GM19395 (cell line): ENCODE measurements around the gene HDAC4.

Experiments used
- ATAC-seq: cut with Tn5 transposase; IDR thresholded peaks from one replicate; pipeline ENCODE4 v1.9.1; 2021; ENCODE audit warnings: mild to moderate bottlenecking, moderate library complexity; ENCODE audit not compliant: unreplicated experiment

Gene HDAC4

DNA sequence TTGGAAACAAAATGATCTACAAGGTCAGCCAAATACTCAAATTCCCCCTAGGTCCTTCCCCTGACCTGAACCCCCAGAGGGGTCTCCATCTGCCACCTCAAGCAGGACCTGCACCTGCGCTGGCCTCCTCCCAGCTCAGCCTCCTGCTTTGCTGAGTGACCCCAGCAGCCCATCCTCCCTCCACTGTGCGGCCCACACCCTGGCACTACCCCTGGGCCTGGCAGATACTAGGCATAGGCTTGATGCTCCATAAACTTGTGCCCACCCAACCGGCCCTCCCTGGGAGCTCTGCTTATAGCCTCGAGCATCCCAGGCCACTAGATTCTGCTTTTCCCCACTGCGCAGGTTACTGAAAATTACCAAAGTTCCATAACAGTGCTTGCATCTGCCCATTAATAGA, 156.2 kb downstream of the HDAC4 start:
- no peak for ATAC-seq

DNA sequence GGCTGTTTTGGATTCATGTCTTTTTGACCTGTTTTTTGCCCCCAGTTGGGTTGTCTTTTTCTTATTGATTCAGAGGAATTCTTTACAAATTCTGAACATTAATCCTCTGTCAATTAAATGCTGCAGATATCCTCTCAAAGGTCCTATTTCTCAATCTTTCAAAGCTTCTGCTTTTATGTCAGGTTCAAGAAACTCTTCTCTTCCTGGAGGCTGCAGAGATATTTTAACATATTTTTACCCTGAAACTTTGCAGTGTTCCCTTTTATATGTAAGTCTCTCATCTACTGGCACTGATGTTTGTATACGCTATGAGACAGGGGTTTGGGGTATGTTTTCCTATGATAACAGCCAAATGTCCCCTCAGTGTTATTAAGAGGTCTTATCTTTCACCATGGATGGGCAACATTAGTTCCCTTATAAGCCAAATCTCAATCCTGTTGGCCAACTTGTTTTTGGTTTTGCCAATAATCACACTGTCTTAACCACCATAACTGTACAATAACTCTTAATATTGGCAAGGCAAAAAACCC, 159.3 kb downstream of the HDAC4 start:
- no peak for ATAC-seq

DNA sequence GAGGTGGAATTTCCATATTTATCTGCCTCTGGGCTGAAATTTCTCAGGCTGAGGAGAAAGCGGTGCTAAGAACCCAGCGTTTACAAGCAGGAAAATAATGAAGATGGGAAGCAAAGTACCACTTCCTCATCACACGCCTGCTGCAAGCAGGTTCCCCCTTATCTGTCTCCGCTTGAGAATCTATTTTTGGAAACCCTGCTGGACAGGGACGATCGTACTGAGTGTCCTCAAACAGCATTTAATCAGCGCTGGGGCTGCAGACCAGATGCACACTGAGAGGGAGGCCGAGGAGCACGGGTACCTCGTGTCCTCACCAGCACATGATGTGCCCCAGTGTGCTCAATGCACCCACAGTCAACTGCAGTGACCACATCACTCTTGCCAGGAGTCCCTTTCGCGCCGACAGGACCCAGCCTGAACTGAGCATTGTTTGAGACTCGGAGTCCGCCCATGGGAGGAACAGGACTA, 160.4 kb downstream of the HDAC4 start:
- no peak for ATAC-seq

DNA sequence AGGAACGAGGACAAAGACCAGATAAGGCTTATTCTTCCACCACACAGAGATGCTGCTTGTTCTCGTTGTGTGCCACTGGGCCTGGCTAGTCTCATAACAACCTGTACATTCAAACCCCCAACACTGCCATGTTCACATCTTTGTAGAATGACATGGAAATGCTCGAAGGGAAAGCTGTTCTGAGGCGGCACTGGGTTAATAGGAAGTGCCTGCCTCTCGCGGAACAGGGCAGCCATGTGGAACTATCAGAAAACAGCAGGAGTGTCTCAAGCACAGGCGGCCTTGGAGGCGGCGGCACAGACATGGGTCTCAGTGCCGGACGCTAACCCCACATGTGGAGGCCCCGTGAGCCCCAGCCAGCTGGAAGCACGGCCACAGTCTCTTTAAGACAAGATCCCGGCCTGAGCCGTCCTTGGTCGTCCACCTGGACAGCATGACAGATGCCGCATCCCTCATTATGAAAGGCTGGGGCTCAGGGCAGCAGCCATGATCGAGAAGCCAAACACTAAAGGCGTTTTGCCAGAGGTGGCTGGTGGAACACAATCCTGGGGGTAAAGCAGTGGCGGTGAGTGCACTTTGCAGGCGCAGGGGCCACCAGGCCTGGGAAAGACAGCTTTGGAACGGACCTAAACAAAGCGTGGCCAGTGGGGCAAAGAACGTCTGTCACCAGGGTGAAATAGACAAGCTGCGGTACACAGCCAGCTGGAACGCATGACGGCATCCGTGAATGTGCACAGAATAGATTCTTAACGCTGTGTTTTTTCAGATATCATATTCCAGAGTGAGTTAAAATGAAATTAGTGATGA, 161.0 kb downstream of the HDAC4 start:
- ATAC-seq, result no peak

DNA sequence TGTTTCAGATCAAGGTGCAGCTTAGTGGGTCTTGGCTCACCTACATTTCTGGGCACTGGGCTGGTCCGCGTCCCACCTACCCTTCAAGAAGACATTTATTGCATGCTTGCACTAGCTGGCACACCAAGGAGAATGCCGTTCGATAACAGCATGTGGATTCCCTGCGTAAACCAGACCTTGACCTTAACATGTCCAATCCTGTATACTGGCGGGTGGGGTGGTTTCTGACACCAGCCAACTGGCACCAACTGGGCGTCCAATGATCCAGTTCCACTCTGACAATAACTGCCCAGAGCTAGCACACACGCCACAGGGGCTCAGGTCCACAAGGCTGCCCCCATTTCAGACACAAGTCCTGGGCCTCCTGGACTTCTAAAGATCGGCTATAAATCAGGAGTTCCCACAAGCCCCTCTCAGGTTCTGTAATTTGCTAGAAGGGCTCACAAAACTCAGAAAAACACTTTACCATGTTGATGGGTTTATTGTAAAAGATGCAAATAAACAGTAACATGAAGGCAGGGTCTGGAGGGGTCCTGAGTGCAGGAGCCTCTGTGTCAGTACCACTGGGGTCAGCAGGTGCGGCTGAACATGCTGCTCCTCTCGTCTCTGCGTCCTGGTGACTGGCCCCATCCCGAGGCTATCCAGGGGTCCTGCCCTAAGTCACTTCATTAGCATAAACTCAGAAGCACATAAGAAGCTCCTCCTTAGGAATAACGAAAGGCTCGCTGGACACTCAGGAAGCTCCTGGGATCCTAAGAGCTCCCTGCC, 161.8 kb downstream of the HDAC4 start:
- ATAC-seq, result no peak

DNA sequence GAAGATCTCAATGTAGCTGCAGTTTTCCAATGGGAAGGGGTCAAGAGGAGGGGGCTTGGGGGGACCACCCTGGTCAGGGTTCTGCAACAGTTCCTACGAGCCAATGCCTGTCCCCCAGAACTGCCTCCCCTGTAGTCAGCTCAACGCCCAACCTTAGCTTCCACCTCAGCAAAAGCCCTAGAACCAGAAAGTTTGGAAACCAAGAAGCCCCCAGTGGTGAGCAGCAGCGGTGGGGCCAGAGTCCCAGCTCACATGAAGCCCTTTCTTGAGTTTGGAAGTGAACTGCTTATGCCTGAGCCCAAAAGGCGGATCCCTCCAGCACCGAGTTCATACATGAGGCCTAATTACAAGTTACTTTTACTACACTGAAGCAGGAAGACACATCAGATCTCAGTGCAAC, 162.4 kb downstream of the HDAC4 start:
- ATAC-seq, result no peak

DNA sequence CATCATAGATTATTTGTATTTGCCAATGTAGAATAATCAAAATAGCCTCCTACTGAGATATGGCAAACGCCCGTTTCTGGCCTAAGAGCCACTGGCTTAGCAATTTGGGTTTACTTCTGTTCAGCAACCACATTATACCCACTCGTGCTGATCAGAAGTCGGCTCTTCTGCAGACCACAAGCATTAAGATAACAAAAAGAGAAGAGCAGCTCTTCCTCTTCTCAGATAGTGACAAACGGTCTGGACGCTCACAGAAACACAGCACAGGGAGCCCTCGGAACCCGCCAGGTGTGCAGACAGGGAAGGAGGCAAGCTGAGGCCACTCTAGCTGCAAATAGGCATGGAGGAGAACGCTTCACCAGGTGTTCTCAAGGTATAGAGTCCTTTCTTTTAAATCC, 164.0 kb downstream of the HDAC4 start:
- ATAC-seq, result no peak

DNA sequence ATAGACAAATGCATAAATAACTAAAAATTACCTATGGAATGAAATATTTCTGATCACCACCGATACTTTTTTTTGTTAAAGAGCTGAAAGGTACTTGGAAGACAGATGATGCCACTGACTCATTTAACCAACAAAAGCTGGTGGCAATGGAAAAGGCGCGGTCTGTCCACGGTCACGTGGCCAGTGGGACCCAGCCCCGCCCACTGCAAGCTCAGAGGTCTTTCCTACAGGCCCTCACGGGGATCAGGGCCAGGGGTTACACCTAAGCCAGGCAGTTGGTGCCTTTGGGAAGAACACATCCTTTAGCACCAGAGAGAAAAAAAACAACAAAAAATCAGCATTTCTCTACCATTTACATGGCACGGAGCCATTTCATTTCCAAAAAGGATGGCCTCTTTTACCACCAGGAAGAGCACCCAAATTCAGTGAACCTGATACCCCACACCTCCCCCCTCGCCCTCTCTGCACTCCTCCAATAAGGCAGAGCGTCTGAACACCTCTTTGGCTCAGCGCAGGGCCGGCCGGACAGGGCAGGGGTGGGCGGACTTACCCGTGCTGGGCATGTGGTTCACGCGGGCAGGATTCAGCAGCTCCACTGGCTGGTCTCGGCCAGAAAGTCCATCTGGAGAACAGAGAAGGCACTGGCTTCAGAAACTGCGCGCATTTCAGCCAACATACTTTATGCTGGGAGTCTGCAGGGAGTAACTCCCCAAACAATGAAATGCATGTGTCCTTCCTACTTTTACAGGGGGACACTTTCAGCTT, 164.6 kb downstream of the HDAC4 start:
- no peak for ATAC-seq

DNA sequence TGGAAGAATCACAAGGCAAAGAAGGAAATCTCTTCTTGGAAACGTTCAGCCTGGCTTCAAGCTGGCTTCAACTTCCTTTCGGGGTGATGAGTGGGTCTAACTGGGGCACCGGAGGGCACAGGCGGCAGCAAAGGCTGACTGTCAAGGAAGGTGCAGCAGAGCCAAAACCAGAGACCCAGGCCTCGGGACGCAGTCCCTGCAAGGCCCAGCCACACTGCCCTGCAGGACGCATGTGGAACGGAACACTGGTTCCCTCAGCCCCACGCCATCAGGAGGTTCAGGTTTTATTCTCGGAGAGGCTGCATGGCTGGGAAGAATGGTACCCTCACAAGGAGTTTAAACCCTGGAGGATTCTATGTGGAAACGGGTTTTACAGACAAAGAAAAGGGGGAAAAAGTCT, 165.5 kb downstream of the HDAC4 start:
- ATAC-seq, result no peak

DNA sequence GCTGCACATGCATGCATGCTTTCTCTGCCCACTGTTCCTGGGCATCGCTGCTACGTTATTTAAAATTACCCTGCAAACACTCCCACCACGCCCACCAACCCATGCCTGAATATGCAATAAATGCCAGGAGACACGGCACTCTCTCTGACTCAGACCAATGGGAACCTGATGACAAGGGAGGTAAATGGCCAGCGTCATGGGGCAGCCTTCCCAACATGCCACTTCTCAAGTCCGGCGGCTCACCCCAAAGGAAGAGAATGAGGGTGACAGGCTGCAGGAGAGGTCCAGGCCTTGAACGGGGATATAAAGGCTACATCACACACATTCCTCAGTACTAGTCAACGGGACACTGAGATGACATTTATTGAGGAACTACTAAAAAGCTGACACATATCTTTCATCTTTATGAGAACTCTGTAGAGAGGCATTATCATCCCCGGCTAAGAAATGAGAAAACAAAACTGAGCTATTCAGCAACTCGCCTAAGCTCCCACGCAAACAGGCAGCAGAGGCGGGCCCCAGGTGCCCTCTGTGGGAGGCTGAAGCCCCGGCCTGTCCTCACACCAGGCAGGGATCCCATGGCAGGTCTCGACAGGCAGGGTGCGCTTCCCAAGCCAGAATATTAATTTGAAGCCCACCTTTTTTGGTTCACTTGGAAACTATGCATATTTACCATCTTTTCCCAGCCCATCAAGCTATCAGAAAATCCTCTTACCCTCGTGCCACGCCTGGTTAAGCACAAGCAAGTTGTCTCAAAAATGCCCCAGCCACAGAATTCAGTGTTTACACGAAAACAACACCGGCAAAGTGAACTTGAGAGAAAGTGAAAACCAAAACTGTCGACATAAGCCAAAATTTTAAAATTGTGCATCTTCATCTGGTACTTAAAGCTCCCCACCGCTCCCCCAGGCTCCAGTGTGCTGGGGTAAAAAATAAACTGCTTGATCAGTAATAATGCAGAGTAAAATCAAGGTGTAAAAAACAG, 166.3 kb downstream of the HDAC4 start:
- ATAC-seq, result no peak

DNA sequence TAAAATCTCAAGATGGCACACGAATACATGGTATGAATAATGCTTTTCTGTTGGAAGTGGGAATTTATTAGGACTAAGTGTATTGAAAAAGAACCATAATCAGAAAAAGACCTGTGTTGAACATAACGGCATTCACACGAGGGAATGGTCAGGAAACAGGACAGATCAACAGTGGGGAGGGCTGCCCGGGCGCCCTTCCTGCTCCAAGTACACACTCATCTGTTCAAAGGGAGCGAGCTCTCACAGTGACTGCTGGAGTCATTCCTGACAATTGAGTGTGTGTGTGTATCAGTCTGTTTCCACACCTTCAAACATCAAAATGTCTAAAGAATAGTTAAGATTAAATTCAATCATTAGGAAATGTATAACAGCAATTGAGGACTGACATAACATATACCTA, 167.2 kb downstream of the HDAC4 start:
- ATAC-seq, result no peak

DNA sequence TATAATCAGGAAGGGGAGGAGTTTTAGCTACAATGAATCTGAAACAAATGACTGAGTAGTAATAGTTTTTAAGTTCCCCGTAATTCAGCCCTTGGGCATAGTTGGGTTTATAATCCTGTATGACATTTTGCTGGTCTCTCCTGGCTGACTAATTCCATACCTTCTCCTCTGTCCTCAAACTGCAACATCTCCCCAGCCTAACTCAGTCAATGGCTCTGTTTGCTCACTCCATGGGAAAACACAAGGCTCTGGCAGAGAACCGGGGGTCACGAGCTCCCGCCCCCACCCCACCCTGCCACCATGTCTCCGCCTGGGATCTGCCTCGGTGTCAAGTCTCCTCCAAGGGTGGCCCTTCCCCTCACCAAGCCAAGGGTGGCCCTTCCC, 168.6 kb downstream of the HDAC4 start:
- ATAC-seq, result no peak

DNA sequence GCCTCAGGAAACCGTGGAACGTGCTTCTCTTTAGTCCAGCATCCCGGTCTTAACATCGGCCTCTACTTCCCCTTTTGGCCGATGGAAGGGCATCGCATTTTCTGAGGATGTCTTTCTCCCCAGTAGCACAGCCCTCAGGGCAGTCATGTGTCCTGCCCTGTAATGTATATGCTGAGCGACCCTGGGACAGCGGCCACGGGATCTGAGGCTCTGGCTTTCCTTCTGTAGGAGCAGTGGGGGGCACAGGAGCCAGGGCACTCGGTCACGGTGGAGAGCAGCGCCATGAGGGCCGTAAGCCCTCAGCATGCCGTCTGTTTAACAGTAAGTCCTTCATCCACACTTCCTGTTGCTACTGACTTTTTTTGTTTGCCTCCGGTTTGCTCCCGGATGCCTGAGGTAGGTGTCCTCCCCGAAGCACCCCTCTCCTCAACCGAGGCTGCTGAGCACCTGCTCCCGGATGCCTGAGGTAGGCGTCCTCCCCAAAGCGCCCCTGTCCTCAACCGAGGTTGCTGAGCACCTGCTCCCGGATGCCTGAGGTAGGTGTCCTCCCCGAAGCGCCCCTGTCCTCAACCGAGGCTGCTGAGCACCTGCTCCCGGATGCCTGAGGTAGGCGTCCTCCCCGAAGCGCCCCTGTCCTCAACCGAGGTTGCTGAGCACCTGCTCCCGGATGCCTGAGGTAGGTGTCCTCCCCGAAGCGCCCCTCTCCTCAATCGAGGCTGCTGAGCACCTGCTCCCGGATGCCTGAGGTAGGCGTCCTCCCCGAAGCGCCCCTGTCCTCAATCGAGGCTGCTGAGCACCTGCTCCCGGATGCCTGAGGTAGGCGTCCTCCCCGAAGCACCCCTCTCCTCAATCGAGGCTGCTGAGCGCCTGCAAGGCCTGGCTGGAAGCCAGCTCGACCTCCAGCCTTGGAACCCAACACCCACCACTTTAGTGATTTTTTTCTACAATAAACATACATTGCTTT, 169.3 kb downstream of the HDAC4 start:
- ATAC-seq, result no peak

DNA sequence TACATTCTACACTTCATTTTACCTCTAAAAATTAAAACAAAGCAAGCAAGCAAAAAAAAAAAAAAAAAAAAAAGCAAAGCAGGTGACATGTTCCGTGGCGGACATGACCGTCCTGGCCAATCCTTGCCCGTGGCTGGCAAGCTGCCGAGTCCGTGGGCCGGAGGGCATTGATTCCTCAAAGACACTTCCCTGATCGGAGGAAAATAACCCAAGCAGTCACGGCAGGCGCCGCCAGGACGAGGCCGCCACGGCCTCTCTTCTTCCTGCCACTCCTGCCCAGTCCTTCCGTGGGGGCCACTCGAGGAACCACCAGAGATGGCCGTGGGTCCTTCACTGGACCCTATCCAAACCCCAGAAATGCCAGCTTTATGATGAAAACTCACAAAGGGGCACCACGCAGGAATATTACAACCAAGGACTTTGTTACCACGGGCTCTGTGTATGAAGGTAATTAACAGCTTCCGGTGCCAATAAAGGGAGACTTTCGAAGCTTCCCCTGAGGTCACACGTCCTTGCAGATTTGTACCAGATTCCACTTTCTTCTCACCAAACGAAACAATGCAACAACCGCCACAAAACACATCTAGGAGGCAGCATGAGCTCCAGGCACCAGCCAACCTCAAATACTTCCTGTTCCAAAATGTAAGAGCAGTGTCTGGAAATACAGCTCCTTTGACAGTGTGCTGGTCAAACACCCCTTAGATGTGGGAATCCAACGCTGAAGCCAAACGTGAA, 170.3 kb downstream of the HDAC4 start:
- ATAC-seq, result no peak

DNA sequence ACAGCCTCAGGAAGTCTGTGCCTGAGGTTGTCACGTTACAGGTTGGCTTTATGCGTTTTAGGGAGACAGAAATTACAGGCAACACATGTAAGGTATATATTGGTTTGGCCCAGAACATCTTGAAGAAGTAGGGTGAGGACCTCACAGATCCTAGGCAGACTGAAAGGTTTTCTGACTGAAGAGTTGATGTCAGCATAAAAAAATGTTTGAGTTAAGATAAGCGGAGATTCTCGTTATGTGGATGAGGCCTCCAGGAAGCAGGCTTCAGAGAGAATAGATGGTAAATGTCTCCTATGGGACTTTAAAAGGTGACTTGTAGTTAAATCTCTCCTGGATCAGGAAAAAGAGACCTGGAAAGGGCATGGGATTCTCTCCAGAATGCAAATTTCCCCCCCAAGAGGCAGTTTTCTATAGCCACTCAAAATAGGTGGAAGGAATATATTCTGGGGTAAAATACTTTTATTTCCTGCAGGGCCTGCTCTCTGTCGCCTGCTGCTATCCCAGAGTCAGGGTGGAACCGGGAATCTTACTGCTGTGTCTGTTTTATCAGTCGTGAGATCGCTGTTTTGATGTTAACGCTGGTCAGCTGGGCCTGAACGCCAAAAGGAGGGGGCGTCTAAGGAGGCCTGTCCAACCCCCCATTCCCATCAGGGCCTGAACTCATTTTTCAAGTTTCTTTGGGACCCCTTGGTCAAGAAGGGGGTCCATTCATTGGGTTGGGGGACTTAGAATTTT, 171.1 kb downstream of the HDAC4 start:
- ATAC-seq, result no peak

DNA sequence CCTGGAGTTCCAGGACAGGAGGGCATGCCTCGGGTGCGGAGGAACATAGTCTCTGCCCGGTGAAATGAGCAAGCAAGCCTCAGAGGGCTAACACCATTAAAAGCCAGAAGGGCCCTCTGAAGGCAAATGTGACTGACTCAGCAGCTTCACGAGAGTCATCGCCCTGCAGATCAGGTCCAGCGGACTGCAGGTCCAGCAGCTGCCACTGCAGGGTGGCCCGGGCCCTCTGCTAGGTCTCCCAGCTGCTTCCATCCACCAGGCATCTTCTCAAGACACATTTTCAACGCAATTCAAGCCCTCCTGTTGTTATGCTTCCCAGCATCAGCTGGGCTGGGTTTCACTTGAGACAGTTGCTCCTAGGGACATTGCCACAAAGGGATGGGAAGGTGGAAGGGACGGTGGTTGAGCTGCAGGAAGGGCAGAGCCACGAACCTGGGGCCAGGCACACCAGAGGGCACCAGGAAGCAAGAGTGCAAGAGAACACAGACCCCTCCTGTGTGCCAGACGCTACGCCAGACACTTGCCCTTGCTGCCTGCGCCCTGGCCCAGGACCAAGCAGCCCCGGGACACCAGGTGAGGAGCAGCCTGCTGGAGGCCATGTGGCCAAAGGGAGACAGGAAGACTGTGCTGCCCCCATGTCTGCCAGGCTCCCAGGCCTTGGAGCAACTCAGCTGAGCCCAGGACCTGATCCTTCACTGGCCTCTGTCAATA, 173.0 kb downstream of the HDAC4 start:
- ATAC-seq, result no peak
